SU-DHL-6 (cell line): ENCODE data around the gene ZIC1.

ENCODE experiments used
- H2AFZ ChIP-seq: fragments of 200-600 bp; sonication (generic); 2 replicates; pipeline ENCODE4 v1.6.1; 2014; ENCODE audit warnings: low read depth, mild to moderate bottlenecking, moderate library complexity, mixed read lengths, antibody characterized with exemption, low read length; ENCODE audit not compliant: severe bottlenecking
- H3F3A ChIP-seq: fragments of 200-600 bp; shearing (Covaris generic); 2 replicates; pipeline ENCODE4 v1.6.0; 2016; ENCODE audit warnings: antibody characterized with exemption, mild to moderate bottlenecking; ENCODE audit not compliant: insufficient read depth
- H3K27ac ChIP-seq: fragments of 200-600 bp; sonication (generic); 2 replicates; pipeline ENCODE4 v1.5.1; 2016; ENCODE audit warnings: low read depth, mild to moderate bottlenecking, low read length, moderate library complexity, mixed read lengths
- H3K27me3 ChIP-seq: fragments of 200-600 bp; sonication (generic), shearing (Covaris generic); 2 replicates; pipeline ENCODE4 v1.6.0; 2014; ENCODE audit warnings: mild to moderate bottlenecking, low read length
- H3K36me3 ChIP-seq: fragments of 200-600 bp; sonication (generic); 2 replicates; pipeline ENCODE4 v1.6.1; 2014; ENCODE audit warnings: mild to moderate bottlenecking, low read length, mixed read lengths
- H3K4me2 ChIP-seq: fragments of 300-600, 200-600 bp; shearing (Covaris generic), sonication (generic); 2 replicates; pipeline ENCODE4 v1.6.0; 2014; ENCODE audit warnings: low read length, low read depth, mild to moderate bottlenecking; ENCODE audit not compliant: poor library complexity, severe bottlenecking
- H3K4me3 ChIP-seq: fragments of 200-600 bp; sonication (generic); 2 replicates; pipeline ENCODE4 v1.5.1; 2014; ENCODE audit warnings: antibody characterized with exemption, low read length, mild to moderate bottlenecking, mixed read lengths; ENCODE audit not compliant: insufficient read depth, poor library complexity, severe bottlenecking
- H3K79me2 ChIP-seq: fragments of 200-600 bp; sonication (generic); 2 replicates; pipeline ENCODE4 v1.6.1; 2014; ENCODE audit warnings: mild to moderate bottlenecking, low read length, moderate library complexity; ENCODE audit not compliant: insufficient read depth
- H3K9ac ChIP-seq: fragments of 200-600 bp; sonication (generic); 2 replicates; pipeline ENCODE4 v1.7.0; 2014; ENCODE audit warnings: mild to moderate bottlenecking, low read length
- H3K9me2 ChIP-seq: fragments of 200-600 bp; sonication (generic); replicated peaks from 2 replicates; pipeline ENCODE4 v1.6.1; 2014; ENCODE audit warnings: low read length; ENCODE audit not compliant: insufficient read depth
- H3K9me3 ChIP-seq: fragments of 200-600 bp; sonication (generic); 2 replicates; pipeline ENCODE4 v1.6.1; 2014; ENCODE audit warnings: low read length, mixed read lengths; ENCODE audit not compliant: insufficient read depth
- H4K20me1 ChIP-seq: fragments of 200-600 bp; sonication (generic); 2 replicates; pipeline ENCODE4 v1.6.1; 2014; ENCODE audit warnings: low read depth, mild to moderate bottlenecking, antibody characterized with exemption, low read length, moderate library complexity, mixed read lengths
- CTCF ChIP-seq: fragments of 200-600 bp; sonication (generic); IDR thresholded peaks from one replicate; pipeline ENCODE4 v1.5.1; 2017; ENCODE audit warnings: antibody characterized with exemption, mild to moderate bottlenecking, low read length, moderate library complexity; ENCODE audit not compliant: insufficient read depth, poor library complexity, severe bottlenecking
- EZH2phosphoT487 ChIP-seq: fragments of 200-600 bp; sonication (generic), shearing (Covaris generic); conservative IDR thresholded peaks from 2 replicates; pipeline ENCODE4 v1.6.1; 2018; ENCODE audit warnings: mild to moderate bottlenecking, antibody characterized with exemption, low read length, moderate library complexity, mixed read lengths

Gene ZIC1

GRCh38 chr3:147369231-147369630 lies 39.9 kb upstream of the ZIC1 start:
- Histone ChIP-seq H3F3A (no peaks in the 10 kb centered on the region), H3K27me3 (no peaks in the 10 kb centered on the region), H3K9ac (no peak overlapping the region), H3K36me3 (no peaks in the 10 kb centered on the region), H3K9me2 (no peaks in the 10 kb centered on the region), H3K9me3 (no peaks in the 10 kb centered on the region), H3K79me2 (no peaks in the 10 kb centered on the region), H3K27ac (no peak overlapping the region), H3K4me3 (no peak overlapping the region), H2AFZ (no peak overlapping the region), H4K20me1 (no peaks in the 10 kb centered on the region), H3K4me2 (no peak overlapping the region)
- TF ChIP-seq EZH2phosphoT487 (no peak), CTCF (no peak)

- H3K4me3 ChIP-seq: no peak overlapping the region
- H3K9me2 ChIP-seq: no peaks in the 10 kb centered on the region
- H3K9me3 ChIP-seq: no peaks in the 10 kb centered on the region
- no peaks in the 10 kb centered on the region for H4K20me1 ChIP-seq
- no peak for TF ChIP-seq CTCF
- TF ChIP-seq EZH2phosphoT487: no peak
- H3K9ac ChIP-seq: no peak overlapping the region
- no peaks in the 10 kb centered on the region for H3K79me2 ChIP-seq
- H2AFZ ChIP-seq: no peak overlapping the region
- H3K27ac ChIP-seq: no peak overlapping the region
- H3F3A ChIP-seq: no peaks in the 10 kb centered on the region
- no peak overlapping the region for H3K4me2 ChIP-seq
- no peaks in the 10 kb centered on the region for H3K27me3 ChIP-seq
- H3K36me3 ChIP-seq: no peaks in the 10 kb centered on the region
These were observed 39.5 kb upstream of the ZIC1 start for GRCh38 chr3:147369661-147370123.

- TF ChIP-seq CTCF (no peak), EZH2phosphoT487 (no peak)
- Histone ChIP-seq H3F3A (no peaks in the 10 kb centered on the region), H3K36me3 (no peaks in the 10 kb centered on the region), H3K9me3 (no peaks in the 10 kb centered on the region), H2AFZ (no peak overlapping the region), H4K20me1 (no peaks in the 10 kb centered on the region), H3K4me3 (no peak overlapping the region), H3K4me2 (no peak overlapping the region), H3K27me3 (no peaks in the 10 kb centered on the region), H3K9ac (no peak overlapping the region), H3K27ac (no peak overlapping the region), H3K9me2 (no peaks in the 10 kb centered on the region), H3K79me2 (no peaks in the 10 kb centered on the region)
These were observed 38.8 kb upstream of the ZIC1 start for GRCh38 chr3:147370349-147370748.

GRCh38 chr3:147371140-147371539 lies 38.0 kb upstream of the ZIC1 start:
- Histone ChIP-seq H3K4me2 (no peak overlapping the region), H4K20me1 (no peaks in the 10 kb centered on the region), H3K79me2 (no peaks in the 10 kb centered on the region), H3K4me3 (no peak overlapping the region), H3K9ac (no peak overlapping the region), H3F3A (no peaks in the 10 kb centered on the region), H3K27me3 (no peaks in the 10 kb centered on the region), H3K36me3 (no peaks in the 10 kb centered on the region), H3K9me2 (no peaks in the 10 kb centered on the region), H2AFZ (no peak overlapping the region), H3K9me3 (no peaks in the 10 kb centered on the region), H3K27ac (no peak overlapping the region)
- no peak for TF ChIP-seq EZH2phosphoT487
- no peak for TF ChIP-seq CTCF
